ENCODE results near the gene HS6ST2. TPM values are rescaled to one million over a fixed set of nuclear protein-coding genes. Genes with fewer than 3 reads are reported as not detected.

HS6ST2 gene
- total RNA-seq, 1 experiment from 2014 or later = 24.6 TPM

- TF ChIP-seq ZBTB33 (IDR thresholded peaks at IDR 0.05; ENCODE audit: extremely low read depth, insufficient replicate concordance, low read length) = no peak
These were observed 202.0 kb downstream of the HS6ST2 start (continued) for GRCh38 chrX:132756439-132756838.

GRCh38 chrX:132751063-132751690, 207.3 kb downstream of the HS6ST2 start:
- Histone ChIP-seq H3K9ac (ENCODE audit: low read length) (no peak overlapping the region), H3K4me2 (ENCODE audit: low read length) (no peak overlapping the region), H3K27ac (ENCODE audit: low read depth, low read length) (no peak overlapping the region), H3K9me3 (ENCODE audit: control insufficient read depth in 1 of 2, insufficient read depth in 1 of 2, low read depth in 1 of 2, low read length in 2 of 2) (no peaks in the 10 kb centered on the region), H2AFZ (ENCODE audit: low read depth, low read length, poor library complexity, severe bottlenecking) (no peak overlapping the region), H3K27me3 (ENCODE audit: insufficient read depth, low read length) (no peaks in the 10 kb centered on the region), H3K4me1 (ENCODE audit: control insufficient read depth in 1 of 2, insufficient read depth in 2 of 2, low read length in 2 of 2) (no peaks in the 10 kb centered on the region), H3K79me2 (ENCODE audit: insufficient read depth, low read length) (no peaks in the 10 kb centered on the region), H4K20me1 (ENCODE audit: insufficient read depth) (no peaks in the 10 kb centered on the region), H3K36me3 (ENCODE audit: control insufficient read depth in 1 of 2, insufficient read depth in 2 of 2, low read length in 2 of 2) (no peaks in the 10 kb centered on the region), H3K9me2 (ENCODE audit: insufficient read depth) (no peaks in the 10 kb centered on the region), H3K4me3 (replicated peaks in 1 of 2; ENCODE audit: low read depth in 1 of 2, low read length in 2 of 2) (no peak overlapping the region)
- ChIA-PET RAD21 (ENCODE audit: low non-redundant PET in 1 of 2, low total read pairs in 2 of 2, uncharacterized antibody in 2 of 2, unreplicated experiment in 2 of 2) (no interaction called here), CTCF (no interaction called here), POLR2A (no interaction called here)
- intact Hi-C loops (cut with micrococcal nuclease) = no loop called here
- no TSS peak for BruUV-seq (replicated peaks)
- ATAC-seq = no peak
- TF ChIP-seq ATF3 (IDR thresholded peaks at IDR 0.05) (no peak), POLR2AphosphoS5 (IDR thresholded peaks at IDR 0.05; ENCODE audit: low read depth, low read length) (no peak), ZFX (IDR thresholded peaks at IDR 0.05) (no peak), CBX3 (IDR thresholded peaks at IDR 0.05; ENCODE audit: low read depth) (no peak), EZH2 (IDR thresholded peaks at IDR 0.05) (no peak)
- no peak for DNase-seq (ENCODE audit: low read depth, low spot score)

Measured in HCT116 (cell line).